Nephron progenitor cell (in vitro differentiated cells): ENCODE data around the gene KIF3B.
"Not testable (repeated sequence)": the region's sequence is repeated elsewhere in the genome, so short reads cannot be mapped to it uniquely, and the experiment has no call there.

Experiments
- DNase-seq: peaks from one replicate; pipeline ENCODE4 v3.0.0; 2021
- H3K27ac Mint-ChIP-seq: 2 replicates; pipeline ENCODE4 v1.8.0; 2021; ENCODE audit warnings: mild to moderate bottlenecking, moderate library complexity, mixed read lengths
- H3K27me3 Mint-ChIP-seq: 2 replicates; pipeline ENCODE4 v1.8.0; 2021; ENCODE audit warnings: mild to moderate bottlenecking, low read depth, mixed read lengths; ENCODE audit not compliant: poor library complexity
- H3K36me3 Mint-ChIP-seq: 2 replicates; pipeline ENCODE4 v1.8.0; 2021; ENCODE audit warnings: low read depth, mixed read lengths
- H3K4me1 Mint-ChIP-seq: 2 replicates; pipeline ENCODE4 v1.8.0; 2021; ENCODE audit warnings: mixed read lengths
- H3K4me3 Mint-ChIP-seq: 2 replicates; pipeline ENCODE4 v1.8.0; 2021; ENCODE audit warnings: mild to moderate bottlenecking, moderate library complexity, mixed read lengths
- H3K9me3 Mint-ChIP-seq: 2 replicates; pipeline ENCODE4 v1.8.0; 2021; ENCODE audit warnings: mild to moderate bottlenecking, moderate library complexity, mixed read lengths
- TF ChIP-seq, protein P1 (sequence below): fragments of 200-600 bp; sonication (generic); IDR thresholded peaks from 2 replicates; pipeline ENCODE4 v1.5.0; 2021; ENCODE audit warnings: antibody characterized with exemption

KIF3B gene

DNA sequence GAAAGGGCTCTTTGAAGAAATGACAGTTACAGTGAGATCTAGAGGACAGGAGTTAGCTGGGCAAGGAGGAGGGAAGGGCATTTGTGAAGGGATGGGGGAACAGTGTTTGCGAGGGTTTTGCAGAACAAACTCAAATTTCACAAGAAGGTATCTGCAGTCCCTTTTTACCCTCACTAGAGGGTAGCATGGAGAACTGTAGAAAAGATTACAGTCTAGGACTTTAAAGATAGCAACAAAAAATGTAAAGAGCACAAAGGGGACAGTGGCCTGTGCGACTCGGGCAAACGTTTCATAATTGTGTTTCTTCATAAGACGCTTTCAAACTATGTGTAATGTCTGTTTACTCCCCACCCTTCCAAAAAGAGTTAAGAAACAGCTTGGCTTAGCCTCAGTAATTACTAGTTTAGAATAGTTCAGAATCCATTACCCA, 59.5 kb downstream of the KIF3B start:
- Mint-ChIP-seq H3K4me3 (no peak overlapping the region), H3K4me1 (peaks cover 19% of the 10 kb centered on the region), H3K27me3 (peaks cover 4% of the 10 kb centered on the region), H3K9me3 (no peaks in the 10 kb centered on the region), H3K36me3 (peaks cover 21% of the 10 kb centered on the region), H3K27ac (no peak overlapping the region)
- TF ChIP-seq, protein P1, sequence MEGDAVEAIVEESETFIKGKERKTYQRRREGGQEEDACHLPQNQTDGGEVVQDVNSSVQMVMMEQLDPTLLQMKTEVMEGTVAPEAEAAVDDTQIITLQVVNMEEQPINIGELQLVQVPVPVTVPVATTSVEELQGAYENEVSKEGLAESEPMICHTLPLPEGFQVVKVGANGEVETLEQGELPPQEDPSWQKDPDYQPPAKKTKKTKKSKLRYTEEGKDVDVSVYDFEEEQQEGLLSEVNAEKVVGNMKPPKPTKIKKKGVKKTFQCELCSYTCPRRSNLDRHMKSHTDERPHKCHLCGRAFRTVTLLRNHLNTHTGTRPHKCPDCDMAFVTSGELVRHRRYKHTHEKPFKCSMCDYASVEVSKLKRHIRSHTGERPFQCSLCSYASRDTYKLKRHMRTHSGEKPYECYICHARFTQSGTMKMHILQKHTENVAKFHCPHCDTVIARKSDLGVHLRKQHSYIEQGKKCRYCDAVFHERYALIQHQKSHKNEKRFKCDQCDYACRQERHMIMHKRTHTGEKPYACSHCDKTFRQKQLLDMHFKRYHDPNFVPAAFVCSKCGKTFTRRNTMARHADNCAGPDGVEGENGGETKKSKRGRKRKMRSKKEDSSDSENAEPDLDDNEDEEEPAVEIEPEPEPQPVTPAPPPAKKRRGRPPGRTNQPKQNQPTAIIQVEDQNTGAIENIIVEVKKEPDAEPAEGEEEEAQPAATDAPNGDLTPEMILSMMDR: peak; percentile 44
- DNase-seq: no peak

DNA sequence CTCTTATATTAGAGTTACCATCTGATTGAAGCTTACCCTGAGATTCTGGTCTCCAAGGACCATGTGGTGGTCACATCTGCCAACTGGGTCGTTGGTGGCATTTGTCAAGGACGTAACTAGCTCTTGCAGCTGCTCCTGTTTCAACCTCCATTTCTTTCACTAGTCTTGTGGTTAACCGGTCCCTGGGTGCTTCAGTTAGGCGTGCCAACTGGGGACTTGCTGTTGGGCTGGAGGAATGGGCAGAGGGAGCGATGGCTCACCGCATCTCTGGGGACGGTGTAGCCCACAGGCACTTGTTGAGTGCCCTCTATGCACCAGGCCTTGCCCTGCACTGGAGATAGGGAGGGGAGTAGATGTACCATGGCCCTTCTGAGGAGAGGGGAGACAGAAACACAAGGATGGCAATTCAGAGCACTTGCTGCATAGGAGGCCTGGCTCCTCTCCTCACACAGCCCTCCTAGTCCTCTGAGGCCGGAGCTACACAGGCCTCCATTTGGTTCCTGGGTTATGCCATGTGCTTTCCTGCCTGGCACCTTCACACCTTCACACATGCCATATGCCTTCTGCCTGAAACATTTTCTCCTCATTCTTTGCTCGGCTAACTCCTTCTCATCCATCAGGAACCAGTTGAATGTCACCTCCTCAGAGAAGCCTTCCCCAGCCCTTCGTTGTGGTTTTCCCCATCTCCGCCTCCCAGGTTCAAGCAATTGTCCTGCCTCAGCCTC, 60.6 kb downstream of the KIF3B start:
- DNase-seq: no peak
- Mint-ChIP-seq H3K36me3 (peaks cover 17% of the 10 kb centered on the region), H3K27ac (no peak overlapping the region), H3K4me1 (peaks cover 19% of the 10 kb centered on the region), H3K9me3 (no peaks in the 10 kb centered on the region), H3K4me3 (no peak overlapping the region), H3K27me3 (peaks cover 4% of the 10 kb centered on the region)
- TF ChIP-seq, protein P1: no peak

DNA sequence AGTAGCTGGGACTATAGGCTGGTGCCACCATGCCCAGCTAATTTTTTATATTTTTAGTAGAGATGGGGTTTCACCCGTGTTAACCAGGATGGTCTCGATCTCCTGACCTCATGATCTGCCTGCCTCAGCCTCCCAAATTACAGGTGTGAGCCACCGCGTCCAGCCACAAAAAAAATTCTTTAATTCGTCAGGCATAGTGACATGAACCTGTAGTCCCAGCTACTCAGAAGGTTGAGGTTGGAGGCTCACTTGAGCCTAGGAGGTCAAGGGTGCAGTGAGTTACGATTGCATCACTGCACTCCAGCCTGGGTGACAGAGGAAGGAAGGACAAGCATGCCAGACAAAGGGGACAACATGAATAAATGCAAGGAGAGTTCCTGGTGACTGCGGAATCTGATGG, 61.2 kb downstream of the KIF3B start:
- Mint-ChIP-seq H3K9me3 (no peaks in the 10 kb centered on the region), H3K27ac (peak overlapping the region; percentile 84), H3K36me3 (peaks cover 17% of the 10 kb centered on the region), H3K27me3 (peaks cover 4% of the 10 kb centered on the region), H3K4me3 (no peak overlapping the region), H3K4me1 (peaks cover 19% of the 10 kb centered on the region)
- DNase-seq: no peak
- TF ChIP-seq, protein P1: no peak

DNA sequence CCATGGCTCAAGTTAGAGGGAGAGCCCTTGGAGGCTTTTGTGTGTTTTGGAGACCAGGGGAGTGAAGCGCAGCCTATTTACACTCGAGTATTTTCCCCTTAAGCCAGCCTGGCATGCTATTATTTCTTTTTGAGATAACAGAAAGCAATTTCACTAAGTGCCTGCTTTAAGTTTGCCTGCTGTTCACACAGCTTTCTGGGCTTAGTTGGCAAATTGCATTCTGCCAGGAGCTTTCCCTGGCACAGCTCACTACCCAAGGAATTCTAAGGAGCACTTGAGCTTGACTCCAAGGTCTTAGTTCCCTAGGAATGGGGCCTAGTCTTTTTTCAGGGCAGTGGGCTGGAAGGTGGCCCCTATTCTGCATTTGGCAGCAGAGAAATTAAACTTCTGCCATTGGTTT, 61.7 kb downstream of the KIF3B start:
- no peak overlapping the region for H3K4me3 Mint-ChIP-seq
- H3K9me3 Mint-ChIP-seq: no peaks in the 10 kb centered on the region
- H3K36me3 Mint-ChIP-seq: peaks cover 13% of the 10 kb centered on the region
- no peak for DNase-seq
- peaks cover 19% of the 10 kb centered on the region for H3K4me1 Mint-ChIP-seq
- TF ChIP-seq, protein P1: no peak
- H3K27me3 Mint-ChIP-seq: peaks cover 4% of the 10 kb centered on the region
- peak overlapping the region; percentile 84 for H3K27ac Mint-ChIP-seq

DNA sequence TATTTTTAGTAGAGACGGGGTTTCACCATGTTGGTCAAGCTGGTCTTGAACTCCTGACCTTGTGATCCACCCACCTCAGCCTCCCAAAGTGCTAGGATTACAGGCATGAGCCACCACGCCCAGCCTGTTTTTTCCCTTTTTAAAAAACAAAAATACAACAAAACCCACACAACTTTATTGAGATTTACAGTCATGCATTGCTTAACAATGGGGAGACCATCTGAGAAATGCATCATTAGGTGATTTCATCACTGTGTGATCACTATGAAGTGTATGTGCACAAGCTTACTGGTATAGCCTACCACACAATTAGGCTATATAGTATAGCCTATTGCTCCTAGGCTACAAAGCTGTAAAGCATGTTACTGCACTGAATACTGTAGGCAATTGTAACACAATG, 63.6 kb downstream of the KIF3B start:
- H3K4me3 Mint-ChIP-seq, H3K27ac Mint-ChIP-seq: not testable (repeated sequence)

DNA sequence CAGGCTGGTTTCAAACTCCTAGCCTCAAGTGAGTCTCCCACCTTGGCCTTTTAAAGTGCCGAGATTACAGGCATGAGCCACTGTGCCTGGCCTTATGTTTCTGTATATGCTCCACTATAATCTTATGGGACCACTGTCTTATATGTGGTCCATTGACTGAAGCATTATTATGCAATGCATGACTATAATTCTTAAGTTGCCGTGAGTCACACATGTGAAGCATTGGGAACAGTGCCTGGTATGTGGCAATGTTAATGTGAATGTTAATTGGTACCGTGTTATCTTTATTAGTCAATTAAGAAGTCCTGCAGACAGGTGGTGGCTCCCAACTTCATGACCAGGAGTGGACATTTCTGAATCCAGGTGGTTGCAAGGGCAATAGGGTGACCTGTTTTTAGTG, 66.0 kb downstream of the KIF3B start:
- TF ChIP-seq, protein P1: no peak
- Mint-ChIP-seq H3K27ac (no peak overlapping the region), H3K9me3 (no peaks in the 10 kb centered on the region), H3K4me3 (no peak overlapping the region), H3K4me1 (peaks cover 11% of the 10 kb centered on the region), H3K27me3 (peaks cover 4% of the 10 kb centered on the region), H3K36me3 (no peaks in the 10 kb centered on the region)
- no peak for DNase-seq

More for the DNA sequence above, 63.6 kb downstream of the KIF3B start:
- DNase-seq, H3K36me3 Mint-ChIP-seq, H3K27me3 Mint-ChIP-seq, H3K9me3 Mint-ChIP-seq: not testable (repeated sequence)
- H3K4me1 Mint-ChIP-seq: peaks cover 24% of the 10 kb centered on the region
